Measurements from ENCODE around the gene SSBP4. TPM values are rescaled to one million over a fixed set of nuclear protein-coding genes. Genes with fewer than 3 reads are reported as not detected.

Gene SSBP4
- total and polyA plus RNA-seq, 2 of the 8 experiments (the other 6 are each of a cell fraction or from before 2014, with no cell fraction given): 26.4 to 33.7 TPM

DNA sequence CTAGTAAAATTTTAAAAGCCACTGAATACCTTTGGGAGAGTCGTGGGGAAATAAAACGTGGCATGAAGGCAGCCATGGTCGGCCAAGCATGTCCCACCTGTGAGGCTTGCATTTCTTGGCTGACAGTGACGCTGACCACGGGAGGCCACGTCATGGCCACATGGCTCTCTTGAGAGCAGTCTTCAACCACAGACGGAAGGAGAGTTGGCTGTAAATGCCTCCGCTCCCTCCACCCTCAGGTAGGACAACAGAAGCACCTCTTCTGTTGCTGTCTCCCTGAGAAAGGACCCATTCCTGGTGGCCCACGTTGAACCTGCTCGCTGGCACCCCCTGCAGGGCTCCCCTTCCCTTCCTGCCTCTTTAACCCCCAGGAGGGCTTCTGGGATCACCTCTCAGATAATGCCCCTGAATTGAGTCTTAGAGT, 11.1 kb upstream of the SSBP4 start:
- H3K79me1 ChIP-seq (ENCODE audit: low read depth, low read length): no peaks in the 10 kb centered on the region
- peak overlapping the region; percentile 45 for H4K91ac ChIP-seq (replicated peaks; ENCODE audit: insufficient read length, low read length)
- no peaks in the 10 kb centered on the region for H4K20me1 ChIP-seq (replicated peaks in 1 of 2; ENCODE audit: control insufficient read depth in 1 of 2, insufficient read depth in 2 of 2, low read length in 2 of 2)
- H3K18ac ChIP-seq (ENCODE audit: extremely low read depth, low read length): no peak overlapping the region
- TF ChIP-seq RAD21 (IDR thresholded peaks at IDR 0.05 in 1 of 2, conservative IDR thresholded peaks at IDR 0.05 in 1 of 2; ENCODE audit: low read depth in 2 of 2, low read length in 2 of 2): peak; percentile 62 to 69
- TF ChIP-seq, protein P1, sequence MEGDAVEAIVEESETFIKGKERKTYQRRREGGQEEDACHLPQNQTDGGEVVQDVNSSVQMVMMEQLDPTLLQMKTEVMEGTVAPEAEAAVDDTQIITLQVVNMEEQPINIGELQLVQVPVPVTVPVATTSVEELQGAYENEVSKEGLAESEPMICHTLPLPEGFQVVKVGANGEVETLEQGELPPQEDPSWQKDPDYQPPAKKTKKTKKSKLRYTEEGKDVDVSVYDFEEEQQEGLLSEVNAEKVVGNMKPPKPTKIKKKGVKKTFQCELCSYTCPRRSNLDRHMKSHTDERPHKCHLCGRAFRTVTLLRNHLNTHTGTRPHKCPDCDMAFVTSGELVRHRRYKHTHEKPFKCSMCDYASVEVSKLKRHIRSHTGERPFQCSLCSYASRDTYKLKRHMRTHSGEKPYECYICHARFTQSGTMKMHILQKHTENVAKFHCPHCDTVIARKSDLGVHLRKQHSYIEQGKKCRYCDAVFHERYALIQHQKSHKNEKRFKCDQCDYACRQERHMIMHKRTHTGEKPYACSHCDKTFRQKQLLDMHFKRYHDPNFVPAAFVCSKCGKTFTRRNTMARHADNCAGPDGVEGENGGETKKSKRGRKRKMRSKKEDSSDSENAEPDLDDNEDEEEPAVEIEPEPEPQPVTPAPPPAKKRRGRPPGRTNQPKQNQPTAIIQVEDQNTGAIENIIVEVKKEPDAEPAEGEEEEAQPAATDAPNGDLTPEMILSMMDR (IDR thresholded peaks at IDR 0.05; ENCODE audit: control extremely low read depth in 1 of 3, insufficient read depth in 1 of 3, low read depth in 1 of 3, low read length in 3 of 3): peak; percentile 63 to 82 (median 72)
- TF ChIP-seq NANOG (IDR thresholded peaks at IDR 0.05; ENCODE audit: insufficient read depth, low read depth, low read length, poor library complexity, severe bottlenecking): no peak
- TF ChIP-seq ZNF274 (IDR thresholded peaks at IDR 0.05; ENCODE audit: borderline replicate concordance, extremely low read depth, low read length): no peak
- TF ChIP-seq, protein P2, sequence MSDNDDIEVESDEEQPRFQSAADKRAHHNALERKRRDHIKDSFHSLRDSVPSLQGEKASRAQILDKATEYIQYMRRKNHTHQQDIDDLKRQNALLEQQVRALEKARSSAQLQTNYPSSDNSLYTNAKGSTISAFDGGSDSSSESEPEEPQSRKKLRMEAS (IDR thresholded peaks at IDR 0.05): 0 out of 2 replicates have a peak, but pooled peaks have one; percentile 14
- H4K5ac ChIP-seq (ENCODE audit: insufficient read length, low read depth, low read length): no peak overlapping the region
- H3K9me3 ChIP-seq (ENCODE audit: insufficient read depth in 2 of 2, low read depth in 1 of 2, low read length in 1 of 2): no peaks in the 10 kb centered on the region
- no peaks in the 10 kb centered on the region for H3K23me2 ChIP-seq (ENCODE audit: low read depth, low read length)
- no peak overlapping the region for H2AK5ac ChIP-seq (ENCODE audit: low read depth, low read length)
- H2BK15ac ChIP-seq (ENCODE audit: low read length): peak overlapping the region; percentile 23; the same call in 1 of the 2 replicates
- no peak overlapping the region for H2BK120ac ChIP-seq (replicated peaks; ENCODE audit: low read depth, low read length)
- no peak overlapping the region for H3K4ac ChIP-seq (replicated peaks; ENCODE audit: insufficient read length, low read depth, low read length)
- no peak overlapping the region for H3K56ac ChIP-seq (replicated peaks; ENCODE audit: insufficient read length, low read depth, low read length)
- H2BK20ac ChIP-seq (ENCODE audit: low read length): no peak overlapping the region
- ChIA-PET CTCF (ENCODE audit: partially characterized antibody) (interaction anchor here (1.0 to 12.8 kb wide), 5 partner anchors 19 to 128 kb away, joined by 4 to 174 read pairs (median 4); partner anchors contain the start of gene GDF15), POLR2A (ENCODE audit: partially characterized antibody) (no interaction called here)
- H3K79me2 ChIP-seq (ENCODE audit: control insufficient read depth in 1 of 2, insufficient read depth in 2 of 2, low read length in 2 of 2): no peaks in the 10 kb centered on the region
- H3K23ac ChIP-seq (ENCODE audit: insufficient read length): no peak overlapping the region
- H3K14ac ChIP-seq (ENCODE audit: insufficient read length): no peak overlapping the region
- H2BK5ac ChIP-seq (ENCODE audit: low read depth, low read length): no peak overlapping the region
- H3K9ac ChIP-seq (replicated peaks in 1 of 4; ENCODE audit: extremely low read depth in 1 of 4, low read depth in 3 of 4, low read length in 3 of 4): no peak overlapping the region
- peak in 1 of 2 experiments; percentile 86 for DNase-seq (ENCODE audit: low read depth in 1 of 2, low spot score in 2 of 2)
- FAIRE-seq: no peak
- no peak overlapping the region for H3K4me2 ChIP-seq (ENCODE audit: insufficient read depth in 1 of 2, low read depth in 2 of 2, low read length in 2 of 2)
- 73% methylated on average over 10 of the region's 10 CpGs; no CpG with 5 or more reads in 1 of the 2 experiments for WGBS, 2 experiments (ENCODE audit: extremely low coverage in 1 of 2, insufficient coverage in 1 of 2, insufficient read length in 1 of 2, insufficient replicate concordance in 2 of 2, low coverage in 1 of 2, low lambda C conversion rate in 2 of 2, missing lambda C conversion rate in 1 of 2)
- no peaks in the 10 kb centered on the region for H3K36me3 ChIP-seq (ENCODE audit: control insufficient read depth in 2 of 4, insufficient read depth in 4 of 4, low read length in 3 of 4)
- H2AFZ ChIP-seq (ENCODE audit: low read length): no peak overlapping the region
- H4K8ac ChIP-seq (ENCODE audit: extremely low read depth, insufficient read depth, low read length): no peak overlapping the region
- no peaks in the 10 kb centered on the region for H3K4me1 ChIP-seq (replicated peaks in 1 of 4; ENCODE audit: control insufficient read depth in 3 of 4, insufficient read depth in 4 of 4, low read length in 3 of 4)
- no peaks in the 10 kb centered on the region for H3K27me3 ChIP-seq (replicated peaks in 1 of 4; ENCODE audit: control insufficient read depth in 3 of 4, extremely low read depth in 1 of 4, insufficient read depth in 3 of 4, low read length in 3 of 4)
- H3K4me3 ChIP-seq (ENCODE audit: extremely low read depth in 1 of 4, insufficient read depth in 2 of 4, low read depth in 3 of 4, low read length in 4 of 4): no peak overlapping the region
- H3K27ac ChIP-seq (ENCODE audit: low read depth, low read length): no peak overlapping the region
- H2BK12ac ChIP-seq (ENCODE audit: low read depth, low read length): peak overlapping the region; percentile 95; the same call in 1 of the 2 replicates

All from H1 (cell line).